GM20431 (cell line): Measurements from ENCODE around the gene STOML3.
"Not testable (repeated sequence)": the region's sequence is repeated elsewhere in the genome, so short reads cannot be mapped to it uniquely, and the experiment has no call there.

ENCODE experiments used
- in situ Hi-C: fragments of 300-500 bp; cut with MseI, MboI; formaldehyde crosslinking; loops from one replicate; pipeline ENCODE4 v1.15.0; 2020; ENCODE audit warnings: low sequenced_read_pairs; ENCODE audit not compliant: unreplicated experiment

Gene STOML3, protein sequence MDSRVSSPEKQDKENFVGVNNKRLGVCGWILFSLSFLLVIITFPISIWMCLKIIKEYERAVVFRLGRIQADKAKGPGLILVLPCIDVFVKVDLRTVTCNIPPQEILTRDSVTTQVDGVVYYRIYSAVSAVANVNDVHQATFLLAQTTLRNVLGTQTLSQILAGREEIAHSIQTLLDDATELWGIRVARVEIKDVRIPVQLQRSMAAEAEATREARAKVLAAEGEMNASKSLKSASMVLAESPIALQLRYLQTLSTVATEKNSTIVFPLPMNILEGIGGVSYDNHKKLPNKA

GRCh38 chr13:38990693-38991092 lies at the start of gene STOML3:
Gene STOML3 (minus strand): TSS chr13:38990831. CDS start chr13:38990721, 110 bp downstream.
- in situ Hi-C loops: no loop called here

DNA sequence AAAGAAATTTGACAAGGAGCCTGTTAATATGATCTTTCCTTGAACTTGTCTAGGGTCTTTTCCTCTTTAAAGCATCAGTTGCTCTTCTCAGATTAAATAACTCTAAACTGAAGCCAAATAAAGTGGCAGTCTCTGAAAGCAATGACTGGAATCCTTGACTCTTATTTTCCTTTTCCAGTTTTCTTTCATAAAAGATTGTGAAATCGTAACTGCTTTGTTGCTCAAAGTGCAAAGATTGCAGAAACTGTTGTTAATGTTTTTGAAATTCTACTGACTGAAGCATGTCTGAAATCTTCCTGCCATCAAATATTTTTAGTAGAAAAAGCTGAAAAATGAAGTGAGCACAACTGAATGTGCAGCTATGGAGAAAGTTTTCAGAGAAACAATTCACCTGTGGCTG lies 49.6 kb upstream of the STOML3 start:
- in situ Hi-C loops: no loop called here

- in situ Hi-C loops: no loop called here
Measured at GRCh38 chr13:39039041-39039440, 48.4 kb upstream of the STOML3 start.

DNA sequence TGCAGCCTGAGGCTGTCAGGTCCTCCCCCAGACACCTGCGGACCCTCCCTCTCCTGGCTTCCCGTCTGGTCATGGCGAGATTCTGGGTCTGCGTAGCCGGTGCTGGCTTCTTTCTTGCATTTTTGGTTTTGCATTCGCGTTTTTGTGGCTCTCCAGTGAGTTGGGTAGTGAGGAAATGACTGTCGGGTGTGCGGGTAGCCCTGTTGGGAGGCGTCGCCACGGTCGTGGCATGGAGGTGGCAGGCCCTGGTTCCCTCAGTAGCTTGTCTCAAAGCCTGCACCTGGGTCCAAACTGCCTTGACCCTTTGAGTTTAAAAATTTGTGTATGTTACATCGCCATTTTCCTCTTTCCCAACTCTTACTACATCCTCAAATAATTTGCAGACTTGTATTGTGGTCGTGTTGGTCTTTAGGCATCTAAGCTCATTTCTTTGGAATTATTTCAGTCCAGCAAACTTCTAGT lies 48.0 kb upstream of the STOML3 start:
- in situ Hi-C loops: no loop called here

DNA sequence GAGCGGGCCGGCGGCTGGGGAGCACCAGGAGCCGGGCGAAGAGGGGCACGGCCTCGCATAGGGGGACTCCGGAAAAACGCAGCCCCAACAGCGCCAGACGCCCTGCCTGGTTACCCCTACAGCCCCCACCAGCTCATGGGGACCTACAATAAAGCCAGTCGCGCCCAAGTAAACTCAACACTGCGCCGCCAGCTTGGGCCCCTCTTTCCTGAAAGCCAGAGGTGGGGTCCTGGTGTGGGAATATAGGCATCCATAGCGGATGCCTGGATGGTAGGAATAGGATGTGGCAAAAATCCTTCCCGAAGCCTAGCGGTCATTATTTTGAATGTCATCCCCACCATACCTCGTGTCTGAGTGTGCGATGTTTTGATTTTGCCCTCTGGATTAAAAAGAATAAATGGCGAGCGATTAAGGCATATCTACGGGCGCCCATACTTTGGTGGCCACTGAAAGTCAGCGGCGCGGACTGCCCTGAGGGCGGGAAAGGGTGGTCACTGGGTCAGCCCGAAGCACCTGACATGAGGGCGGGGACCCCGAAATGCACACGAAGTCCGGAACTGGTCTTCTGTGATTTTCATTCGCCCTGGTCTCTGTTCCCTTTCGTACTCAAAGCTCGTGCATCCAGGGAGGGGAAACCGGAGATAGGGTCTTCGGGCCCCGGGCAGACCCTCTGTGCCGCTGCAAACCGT lies 47.4 kb upstream of the STOML3 start, which contains the start of the genes NHLRC3 and PROSER1:
Gene NHLRC3, plus strand, starts transcription at position 577 of the 689 bp plus-strand sequence. CDS start 184 bp downstream, outside the sequence.
Gene PROSER1, minus strand, starts transcription at position 210 of the 689 bp plus-strand sequence. CDS start 847 bp downstream, outside the sequence.
- in situ Hi-C loops: no loop called here

- in situ Hi-C loops: no loop called here
Measured at GRCh38 chr13:39037410-39037879, 46.8 kb upstream of the STOML3 start.

GRCh38 chr13:39036212-39036611 lies 45.6 kb upstream of the STOML3 start:
- in situ Hi-C loops: no loop called here

DNA sequence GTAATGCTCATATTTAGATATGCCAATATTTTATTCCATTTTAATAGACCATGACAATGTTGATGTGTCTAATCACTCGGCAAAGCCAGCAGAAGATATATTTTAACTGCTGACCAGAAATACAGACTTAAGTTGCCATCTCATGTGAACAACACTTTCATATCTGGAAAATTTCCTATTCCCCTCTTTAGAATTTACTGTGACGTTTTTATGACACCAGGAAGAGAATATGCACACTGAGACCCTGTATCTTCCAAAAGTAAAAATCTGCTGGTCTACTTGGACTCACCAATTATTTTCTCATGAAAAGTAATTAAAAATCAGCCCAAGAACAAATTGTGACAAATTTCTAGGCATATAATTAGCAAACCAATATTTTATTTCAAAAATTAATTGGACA lies 45.2 kb upstream of the STOML3 start:
- in situ Hi-C loops: no loop called here

GRCh38 chr13:39035204-39035603 lies 44.6 kb upstream of the STOML3 start:
- in situ Hi-C loops: no loop called here

GRCh38 chr13:39034085-39034484 lies 43.5 kb upstream of the STOML3 start:
- in situ Hi-C loops: no loop called here

- in situ Hi-C loops: no loop called here
Measured at GRCh38 chr13:39032150-39032549, 41.5 kb upstream of the STOML3 start.

GRCh38 chr13:39025433-39025839 lies 34.8 kb upstream of the STOML3 start:
- in situ Hi-C loops: no loop called here

DNA sequence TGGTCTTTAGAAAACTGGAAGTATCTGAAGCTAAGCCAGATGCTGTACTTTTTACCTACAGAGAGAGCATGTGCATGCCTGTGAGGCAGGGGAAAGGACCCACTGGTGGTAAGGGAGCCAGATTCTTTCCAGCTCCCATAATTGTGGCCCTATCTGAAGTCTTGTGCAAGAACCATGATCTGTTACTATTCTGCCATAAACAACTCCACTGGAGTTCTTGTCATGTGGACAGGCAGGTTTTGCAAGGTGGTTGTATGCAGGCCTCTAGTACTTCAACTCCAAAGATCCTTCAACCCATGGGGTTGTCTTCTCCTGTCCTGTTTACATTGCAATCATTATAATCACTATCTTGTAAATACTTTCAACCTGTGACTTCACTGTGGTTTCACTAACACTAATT lies 33.1 kb upstream of the STOML3 start:
- in situ Hi-C loops: no loop called here

- in situ Hi-C loops: no loop called here
Measured at GRCh38 chr13:39023316-39023715, 32.7 kb upstream of the STOML3 start.

DNA sequence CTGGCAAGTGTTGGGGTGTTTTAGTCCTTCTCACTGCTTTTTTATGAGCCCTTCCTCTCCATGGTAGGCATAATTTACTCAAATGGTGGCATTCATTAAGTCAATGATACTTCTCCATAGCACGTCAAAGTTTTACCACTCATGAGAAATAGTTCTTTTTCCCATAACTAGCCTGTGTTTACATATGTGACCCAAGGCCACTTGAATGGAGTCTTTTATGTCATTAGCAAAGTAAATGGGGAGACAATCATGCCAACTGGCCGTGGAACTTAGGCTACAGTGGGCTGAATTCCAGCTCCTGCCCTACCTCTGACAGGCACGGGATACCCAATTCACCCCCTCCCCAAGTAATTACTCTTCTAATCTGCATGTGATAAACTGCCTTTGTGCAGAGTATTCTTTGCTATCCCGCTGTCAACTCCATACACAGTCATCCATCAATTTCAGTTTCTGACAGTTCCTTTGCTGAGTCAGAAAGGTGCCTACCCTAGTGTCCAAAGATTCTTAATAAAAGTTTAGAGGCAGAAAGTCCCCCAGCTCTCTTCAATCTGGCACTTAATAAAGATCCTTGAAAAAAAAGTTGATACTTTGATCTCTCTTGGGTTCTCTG lies 30.3 kb upstream of the STOML3 start:
- in situ Hi-C loops: no loop called here

DNA sequence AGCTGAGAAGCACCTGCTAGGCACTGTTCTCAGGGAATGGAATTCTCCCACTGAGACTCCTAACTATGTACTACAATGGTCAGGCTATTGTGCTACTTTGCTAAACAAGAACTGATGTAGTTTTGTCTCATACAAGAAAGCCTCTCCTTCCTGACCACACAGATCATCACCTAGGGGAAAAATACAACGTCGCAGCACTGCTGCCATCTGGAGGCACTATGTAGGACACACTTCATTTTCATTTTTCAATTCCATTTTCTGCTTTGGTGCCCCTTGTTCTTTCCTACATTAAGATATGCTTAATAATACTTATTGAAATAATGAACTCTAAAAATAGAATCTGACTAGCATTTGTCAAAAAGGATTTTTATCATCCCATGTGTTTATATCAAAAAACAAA lies 26.2 kb upstream of the STOML3 start:
- in situ Hi-C loops: no loop called here

DNA sequence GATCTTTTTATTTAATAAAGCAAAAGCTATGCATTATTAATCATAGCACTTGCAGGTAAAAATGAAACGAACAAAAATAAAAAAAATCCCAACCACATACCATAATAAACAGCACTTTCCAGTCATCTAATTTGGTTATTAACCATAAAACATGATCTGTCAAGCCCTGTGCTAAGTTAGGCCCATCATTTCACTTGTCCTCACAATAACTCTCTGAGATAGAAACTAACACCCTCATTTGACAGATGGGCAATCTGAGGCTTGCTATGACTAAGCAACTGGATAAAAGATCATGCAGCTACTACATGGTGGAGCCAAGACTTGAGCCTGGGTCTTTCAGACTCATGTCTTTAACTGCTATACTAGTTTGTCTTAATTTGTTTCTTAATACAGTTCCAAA lies 25.5 kb upstream of the STOML3 start:
- in situ Hi-C loops: no loop called here

DNA sequence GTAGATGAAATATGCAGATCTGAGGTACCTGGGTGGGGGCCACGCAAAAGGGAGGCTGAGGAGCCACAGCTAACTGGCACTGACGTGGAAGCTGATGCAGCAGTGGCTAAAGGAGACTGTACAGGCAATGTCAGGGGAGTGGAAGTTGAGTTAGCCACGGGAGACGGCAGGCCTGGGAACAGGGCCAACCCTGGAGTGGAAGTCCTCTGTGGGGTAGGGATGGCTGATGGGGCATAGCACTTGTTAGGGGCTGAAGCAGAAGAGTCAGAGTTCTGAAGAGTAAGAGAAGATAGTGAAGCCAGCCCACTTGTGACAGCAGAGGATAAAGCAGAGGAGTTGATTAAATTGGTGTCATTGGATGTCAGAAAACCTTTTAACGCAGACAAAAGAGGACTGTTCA lies 22.8 kb upstream of the STOML3 start:
- in situ Hi-C loops: no loop called here

DNA sequence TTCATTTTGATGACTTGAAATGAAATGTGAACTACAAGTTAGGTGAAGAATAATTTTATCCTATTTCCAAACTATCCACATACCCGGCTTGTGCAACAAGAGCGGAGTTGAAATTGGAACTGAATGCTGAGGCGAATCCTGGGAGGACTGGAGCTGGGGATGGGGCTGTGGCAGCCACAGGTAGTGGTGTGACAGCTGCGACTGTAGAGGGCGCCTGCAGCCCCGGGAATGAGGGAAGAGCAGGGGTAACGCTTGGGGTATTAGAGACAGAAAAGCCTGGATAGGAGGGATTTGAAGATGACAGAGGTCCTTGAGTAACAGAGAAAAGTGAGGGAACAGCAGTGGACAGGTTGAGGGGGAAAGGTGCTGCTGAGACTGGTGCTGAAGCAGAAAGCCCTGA lies 22.0 kb upstream of the STOML3 start:
- in situ Hi-C loops: no loop called here

- in situ Hi-C loops: not testable (repeated sequence)
Measured at GRCh38 chr13:39006371-39007111, 15.9 kb upstream of the STOML3 start.
